ENCODE results near the gene PRAC1.

DNA sequence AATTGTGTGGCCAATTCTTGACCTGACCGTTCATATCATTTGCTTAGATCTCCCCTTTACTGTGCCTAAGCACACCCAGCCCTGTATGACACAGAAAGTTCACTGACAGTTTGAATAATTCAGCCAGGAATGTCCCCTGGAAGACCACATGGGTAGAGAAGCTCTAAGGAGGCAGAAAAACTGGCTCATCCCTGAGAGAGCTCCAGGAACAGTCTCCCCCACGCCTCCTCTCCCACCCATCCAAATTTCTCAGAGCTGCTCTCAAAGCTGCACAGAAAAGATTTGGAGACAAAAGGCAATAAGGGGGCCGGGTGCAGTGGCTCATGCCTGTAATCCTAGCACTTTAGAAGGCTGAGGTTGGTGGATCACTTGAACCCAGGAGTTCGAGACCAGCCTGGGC, 11.2 kb downstream of the PRAC1 start:
- TF ChIP-seq, protein P1, sequence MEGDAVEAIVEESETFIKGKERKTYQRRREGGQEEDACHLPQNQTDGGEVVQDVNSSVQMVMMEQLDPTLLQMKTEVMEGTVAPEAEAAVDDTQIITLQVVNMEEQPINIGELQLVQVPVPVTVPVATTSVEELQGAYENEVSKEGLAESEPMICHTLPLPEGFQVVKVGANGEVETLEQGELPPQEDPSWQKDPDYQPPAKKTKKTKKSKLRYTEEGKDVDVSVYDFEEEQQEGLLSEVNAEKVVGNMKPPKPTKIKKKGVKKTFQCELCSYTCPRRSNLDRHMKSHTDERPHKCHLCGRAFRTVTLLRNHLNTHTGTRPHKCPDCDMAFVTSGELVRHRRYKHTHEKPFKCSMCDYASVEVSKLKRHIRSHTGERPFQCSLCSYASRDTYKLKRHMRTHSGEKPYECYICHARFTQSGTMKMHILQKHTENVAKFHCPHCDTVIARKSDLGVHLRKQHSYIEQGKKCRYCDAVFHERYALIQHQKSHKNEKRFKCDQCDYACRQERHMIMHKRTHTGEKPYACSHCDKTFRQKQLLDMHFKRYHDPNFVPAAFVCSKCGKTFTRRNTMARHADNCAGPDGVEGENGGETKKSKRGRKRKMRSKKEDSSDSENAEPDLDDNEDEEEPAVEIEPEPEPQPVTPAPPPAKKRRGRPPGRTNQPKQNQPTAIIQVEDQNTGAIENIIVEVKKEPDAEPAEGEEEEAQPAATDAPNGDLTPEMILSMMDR (IDR thresholded peaks at IDR 0.05; ENCODE audit: low read depth, low read length): no peak
- TF ChIP-seq, protein P2, sequence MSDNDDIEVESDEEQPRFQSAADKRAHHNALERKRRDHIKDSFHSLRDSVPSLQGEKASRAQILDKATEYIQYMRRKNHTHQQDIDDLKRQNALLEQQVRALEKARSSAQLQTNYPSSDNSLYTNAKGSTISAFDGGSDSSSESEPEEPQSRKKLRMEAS (IDR thresholded peaks at IDR 0.05; ENCODE audit: low read depth, low read length): no peak

Measured in NB4 (cell line).